HG03354 (cell line): ENCODE measurements around the gene SH3RF2.
"Not testable (repeated sequence)": the region's sequence is repeated elsewhere in the genome, so short reads cannot be mapped to it uniquely, and the experiment has no call there.

Experiments used
- ATAC-seq: cut with Tn5 transposase; IDR thresholded peaks from one replicate; pipeline ENCODE4 v1.9.1; 2021; ENCODE audit warnings: mild to moderate bottlenecking; ENCODE audit not compliant: unreplicated experiment, poor library complexity, severe bottlenecking

SH3RF2 gene

DNA sequence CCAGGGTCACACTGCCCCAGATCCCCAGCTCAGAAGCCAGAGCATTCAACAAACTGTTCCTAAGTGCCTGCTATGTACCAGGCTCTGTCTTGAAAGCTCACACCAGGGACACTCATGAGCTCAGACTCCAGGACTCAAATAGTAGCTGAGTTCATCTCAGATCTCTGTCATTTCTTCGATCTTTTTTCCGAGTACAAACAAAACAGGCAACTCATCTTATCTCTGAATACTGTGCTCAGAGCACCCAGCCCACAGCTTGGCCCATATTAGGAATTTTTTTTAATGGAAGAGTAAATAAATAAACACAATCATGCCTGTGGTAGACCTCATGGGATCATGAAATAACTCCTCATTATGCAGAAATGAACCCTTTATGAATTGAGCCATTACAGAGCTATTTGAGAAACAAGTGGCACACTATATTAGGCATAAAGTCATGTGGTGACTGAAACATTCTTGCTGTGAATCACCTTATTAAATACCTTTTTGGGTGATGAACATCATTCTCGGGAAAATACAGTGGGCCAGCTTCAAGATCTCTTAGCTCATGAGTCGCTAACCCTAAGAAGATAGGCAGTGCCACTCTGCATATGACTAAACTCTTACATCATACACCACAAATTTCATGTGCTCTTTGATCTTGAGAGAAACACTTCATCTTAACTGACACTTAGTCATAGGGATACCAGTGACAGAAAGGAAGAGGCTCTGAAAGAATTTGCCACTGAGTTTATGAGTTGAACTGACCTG is 9.9 kb downstream of the SH3RF2 start:
- peak; percentile 90 for ATAC-seq

DNA sequence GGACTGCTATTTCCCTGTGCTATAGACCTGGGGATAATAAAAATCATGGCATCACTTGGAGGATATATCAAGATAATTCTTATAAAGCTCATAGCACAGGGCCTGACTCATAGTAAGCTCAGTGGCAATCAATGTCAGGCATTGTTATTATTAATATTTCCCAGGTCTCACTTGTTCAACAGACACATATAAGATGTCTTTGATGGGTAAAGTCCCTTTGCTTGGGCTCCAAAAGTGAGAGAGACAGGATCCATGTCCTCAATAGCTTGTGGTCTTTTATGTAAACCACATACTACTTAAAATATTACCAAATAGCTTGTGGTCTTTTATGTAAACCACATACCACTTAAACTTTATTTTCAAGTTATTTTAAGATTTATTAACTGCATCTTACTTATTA is 11.2 kb downstream of the SH3RF2 start:
- ATAC-seq, result no peak

- ATAC-seq, result no peak
These were observed 11.7 kb downstream of the SH3RF2 start for GRCh38 chr5:145948047-145948446.

DNA sequence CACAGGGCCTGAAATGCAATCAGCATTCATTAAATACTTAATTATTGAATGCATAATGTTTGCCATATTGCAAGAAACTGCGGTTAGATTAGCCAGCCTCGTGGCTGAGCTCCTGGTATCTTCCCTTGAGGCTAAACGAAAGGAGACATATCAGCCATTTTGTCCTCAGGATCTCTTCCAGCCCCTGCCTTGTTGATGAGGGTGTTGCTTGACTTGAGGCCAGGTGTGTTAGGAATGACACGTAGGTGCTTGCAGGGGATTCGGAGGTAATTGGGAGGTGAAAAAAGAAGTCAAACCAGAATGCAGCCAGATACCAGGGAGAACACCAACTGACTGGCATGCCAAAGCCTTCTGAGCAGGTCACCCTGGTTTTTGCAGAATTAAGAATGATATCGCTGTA is 12.5 kb downstream of the SH3RF2 start:
- no peak for ATAC-seq

DNA sequence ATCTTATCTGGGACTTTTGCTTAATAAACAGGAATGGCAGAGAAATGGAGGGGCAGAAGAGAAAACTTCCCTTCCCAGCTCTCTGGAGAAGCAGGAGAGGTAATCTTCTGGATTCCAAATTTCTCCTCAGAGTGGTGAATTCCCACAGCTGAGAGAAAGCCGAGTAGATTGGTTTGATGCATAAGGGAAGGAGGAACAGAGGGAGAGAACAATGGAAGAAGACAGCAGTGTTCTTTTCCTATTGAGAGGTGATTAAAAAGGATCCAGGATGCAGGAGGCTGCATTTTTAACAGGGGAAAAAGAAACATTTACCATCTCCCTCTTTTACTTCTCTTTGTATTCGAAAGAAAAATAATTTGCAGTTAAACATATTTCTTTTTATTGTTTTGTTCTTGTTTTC is 13.1 kb downstream of the SH3RF2 start:
- no peak for ATAC-seq

DNA sequence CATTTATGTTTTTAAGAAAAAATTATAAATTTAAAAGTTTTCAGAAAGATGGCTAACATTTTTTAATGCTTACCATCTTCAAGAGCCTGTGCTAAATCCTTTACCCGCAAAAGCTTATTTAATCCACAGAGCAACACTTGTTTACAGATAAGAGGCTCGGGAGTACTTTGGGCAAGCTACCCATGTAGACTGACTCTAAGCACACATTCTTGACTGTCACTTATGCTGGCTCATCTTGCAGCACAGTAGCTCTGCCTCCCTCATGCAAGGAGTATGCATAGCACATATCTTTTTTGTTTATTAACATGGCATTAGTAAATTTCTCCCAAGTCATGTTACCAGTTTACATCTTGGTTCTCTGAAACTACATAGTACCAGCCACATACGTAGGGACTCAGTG is 14.7 kb downstream of the SH3RF2 start:
- ATAC-seq, result no peak

DNA sequence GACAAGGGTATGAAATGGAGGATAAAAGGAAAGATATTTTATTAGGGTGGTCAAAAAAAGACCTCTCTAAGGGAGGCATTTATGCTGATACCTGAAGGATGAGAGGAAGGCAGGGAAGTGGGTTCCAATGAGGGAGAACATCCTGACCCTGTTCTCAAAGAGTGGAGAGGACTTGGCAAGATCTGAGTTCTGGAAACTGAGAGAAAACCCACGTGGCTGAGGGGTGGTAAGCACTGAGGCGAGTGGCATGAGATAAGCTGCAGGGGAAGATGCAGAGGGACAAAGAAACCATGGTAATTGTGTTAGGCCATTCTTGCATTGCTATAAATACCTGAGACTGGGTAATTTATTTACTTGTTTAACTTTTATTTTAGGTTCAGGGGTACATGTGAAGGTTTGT is 16.8 kb downstream of the SH3RF2 start:
- no peak for ATAC-seq

- not testable (repeated sequence) for ATAC-seq
These were observed 17.8 kb downstream of the SH3RF2 start for GRCh38 chr5:145954140-145954539.

DNA sequence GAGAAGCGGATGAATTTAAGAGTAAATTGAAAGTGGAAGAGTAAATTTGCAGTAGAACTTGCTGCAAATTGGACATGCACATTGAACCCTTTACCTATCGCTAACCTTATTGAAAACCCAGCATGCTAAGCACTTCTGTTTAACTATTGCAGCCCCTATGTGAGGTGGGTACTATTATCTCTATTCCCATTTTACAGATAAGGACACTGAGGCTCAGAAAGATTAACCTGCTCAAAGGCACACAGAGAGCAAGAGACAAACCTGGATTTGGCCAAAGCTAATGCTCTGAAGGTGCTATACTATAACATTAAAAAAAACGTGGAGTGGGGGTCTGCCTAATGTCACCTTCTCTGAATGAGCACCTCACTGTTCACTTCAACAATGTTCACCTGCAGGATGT is 21.0 kb downstream of the SH3RF2 start:
- no peak for ATAC-seq

GRCh38 chr5:145958436-145958835 is 22.1 kb downstream of the SH3RF2 start:
- no peak for ATAC-seq

DNA sequence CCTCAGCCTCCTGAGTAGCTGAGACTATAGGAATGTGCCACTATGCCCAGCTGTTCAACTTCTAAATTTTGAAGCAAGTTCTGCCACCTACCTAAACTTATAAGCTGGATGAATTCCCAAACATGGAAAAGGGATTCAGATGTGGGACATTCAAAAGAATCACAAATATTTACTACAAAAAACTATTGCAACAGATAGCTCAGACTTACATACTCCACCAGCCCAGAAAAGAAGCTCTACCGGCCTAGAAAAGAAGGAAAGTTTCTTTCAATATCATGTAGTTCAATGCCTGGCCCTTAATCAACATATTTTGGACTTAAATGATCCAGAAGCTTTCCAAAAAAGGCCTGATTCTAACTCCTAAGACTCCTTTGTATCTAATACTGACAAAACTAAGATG is 23.8 kb downstream of the SH3RF2 start:
- no peak for ATAC-seq

- ATAC-seq, result no peak
These were observed 24.6 kb downstream of the SH3RF2 start for GRCh38 chr5:145960848-145961600.

DNA sequence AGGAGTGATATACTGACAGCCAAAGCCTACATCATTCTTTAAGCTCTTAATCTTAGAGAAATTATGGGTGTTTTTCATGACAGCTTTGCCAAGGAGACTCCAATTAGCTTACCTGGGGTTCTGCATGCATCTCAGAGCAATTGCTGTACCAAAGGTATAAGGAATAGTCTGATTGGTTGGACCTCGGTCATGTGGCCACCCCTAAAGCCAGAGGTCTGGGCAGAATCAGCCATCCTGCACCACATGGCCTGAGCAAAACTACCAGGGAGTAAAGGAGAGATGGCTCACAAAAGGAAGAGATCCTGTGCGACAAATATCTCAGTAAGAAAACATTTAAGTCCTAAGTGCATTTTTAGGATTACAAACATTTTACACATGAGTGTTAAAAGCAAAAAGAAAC is 25.6 kb downstream of the SH3RF2 start:
- ATAC-seq, result no peak

DNA sequence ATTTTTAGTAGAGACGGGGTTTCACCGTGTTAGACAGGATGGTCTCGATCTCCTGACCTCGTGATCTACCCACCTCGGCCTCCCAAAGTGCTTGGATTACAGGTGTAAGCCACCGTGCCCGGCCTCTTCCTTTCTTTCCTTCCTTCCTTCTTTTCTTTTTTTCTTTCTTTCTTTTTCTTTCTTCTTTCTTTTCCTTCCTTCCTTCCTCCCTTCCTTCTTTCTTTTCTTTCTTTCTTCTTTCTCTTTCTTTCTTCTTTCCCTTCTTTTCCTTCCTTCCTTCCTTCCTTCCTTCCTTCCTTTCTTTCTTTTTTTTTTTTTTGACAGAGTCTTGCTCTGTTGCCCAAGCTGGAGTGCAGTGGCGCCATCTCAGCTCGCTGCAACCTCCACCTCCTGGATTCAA is 27.6 kb downstream of the SH3RF2 start:
- not testable (repeated sequence) for ATAC-seq

DNA sequence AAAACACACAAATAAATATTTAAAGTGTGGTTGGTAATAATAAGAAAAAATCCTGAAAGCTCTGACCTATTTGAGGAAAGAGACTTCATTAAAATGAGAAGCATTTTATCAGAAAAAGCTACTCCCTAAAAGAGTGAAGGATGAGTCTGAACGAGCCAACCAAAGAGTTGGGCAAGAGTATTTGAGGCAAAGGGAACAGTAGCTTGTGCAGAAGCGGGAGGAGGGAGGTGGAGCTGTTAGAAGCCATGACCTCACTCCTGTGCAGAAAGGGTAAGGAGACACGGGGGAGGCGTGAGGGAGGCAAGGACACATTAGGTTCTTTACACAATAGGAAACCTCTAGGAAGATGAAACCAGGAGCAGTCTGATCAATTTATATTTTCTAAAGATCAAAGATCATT is 29.4 kb downstream of the SH3RF2 start:
- no peak for ATAC-seq

DNA sequence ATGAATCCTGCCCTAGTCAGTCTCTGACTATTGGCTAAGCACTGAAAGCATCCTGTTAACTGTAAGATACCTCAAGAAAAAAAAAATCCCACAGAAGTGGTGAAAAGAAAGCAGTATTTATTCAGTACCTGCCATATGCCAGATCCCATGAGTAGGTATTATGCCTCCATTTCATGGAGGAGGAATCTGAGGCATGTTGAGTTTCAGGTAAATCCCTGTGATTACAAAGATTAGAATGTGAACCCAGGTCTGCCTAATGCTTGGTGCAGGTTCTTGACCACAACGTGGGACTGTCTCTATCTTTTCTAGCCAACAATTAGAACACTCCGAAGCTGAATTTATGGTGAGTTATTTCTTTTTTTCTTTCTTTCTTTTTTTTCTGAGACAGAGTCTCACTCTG is 30.9 kb downstream of the SH3RF2 start:
- ATAC-seq, result no peak

DNA sequence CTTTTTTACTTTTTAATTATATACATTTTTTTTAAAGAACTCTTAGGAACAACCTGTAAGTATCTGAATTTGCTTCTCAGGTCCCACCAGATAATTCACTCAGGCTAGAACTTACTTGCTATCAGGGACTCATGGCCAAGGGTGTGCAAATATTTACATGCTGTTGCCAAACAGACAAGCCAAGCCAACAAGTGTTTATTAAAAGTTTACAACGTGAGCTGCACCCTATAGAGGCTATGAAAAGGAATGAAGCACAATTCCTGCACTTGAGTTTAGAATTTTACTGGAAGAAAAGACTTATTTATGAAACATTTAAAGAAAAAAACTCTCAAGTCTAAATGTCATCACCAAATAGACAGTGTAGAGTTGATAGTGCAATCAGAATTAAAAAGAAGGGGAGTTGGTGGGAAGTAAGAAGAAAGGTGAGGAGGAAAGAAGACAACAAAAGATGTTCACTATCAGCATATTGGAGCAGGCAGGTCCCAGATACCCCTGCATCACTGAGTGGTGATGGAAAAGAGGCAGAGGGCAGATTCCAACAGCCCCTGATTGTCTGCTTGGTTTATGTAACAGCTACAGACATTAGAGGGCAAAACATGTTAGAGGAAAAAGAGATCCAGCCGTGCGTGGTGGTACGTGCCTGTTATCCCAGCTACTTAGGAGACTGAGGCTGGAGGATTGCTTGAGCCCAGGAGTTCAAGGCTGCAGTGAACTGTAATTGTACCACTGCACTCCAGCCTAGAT is 32.8 kb downstream of the SH3RF2 start:
- ATAC-seq, result no peak

GRCh38 chr5:145969714-145970092 is 33.3 kb downstream of the SH3RF2 start:
- no peak for ATAC-seq

- ATAC-seq, result no peak
These were observed 34.7 kb downstream of the SH3RF2 start for GRCh38 chr5:145971108-145971507.

DNA sequence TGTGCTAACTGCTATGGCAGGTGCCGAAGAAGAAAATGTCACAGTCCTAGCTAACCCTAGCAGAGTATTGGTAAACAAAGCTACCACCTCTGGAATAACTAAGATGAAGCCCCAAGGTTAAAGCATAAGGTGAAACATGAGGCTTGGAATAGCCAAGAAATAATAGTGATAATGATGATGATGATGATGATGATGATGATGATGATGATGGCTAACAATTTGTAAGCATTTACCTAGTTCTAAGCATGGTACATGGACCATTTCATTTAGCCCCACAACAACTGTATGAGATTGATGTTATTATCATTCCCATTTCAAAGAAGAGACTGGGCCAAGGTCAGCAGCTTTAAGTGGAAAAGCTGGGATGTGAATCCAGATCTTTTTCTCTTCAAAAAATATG is 35.3 kb downstream of the SH3RF2 start:
- no peak for ATAC-seq

- ATAC-seq, result no peak
These were observed 38.6 kb downstream of the SH3RF2 start for GRCh38 chr5:145975001-145975360.
